ENCODE results near the gene PPIE.

PPIE gene

GRCh38 chr1:39720094-39720999 is 18.3 kb upstream of the PPIE start:
- in situ Hi-C loops (cut with HindIII; ENCODE audit: low sequenced_read_pairs) = no loop called here

GRCh38 chr1:39721664-39722063 is 17.0 kb upstream of the PPIE start:
- in situ Hi-C loops (cut with HindIII; ENCODE audit: low sequenced_read_pairs) = no loop called here

GRCh38 chr1:39722495-39722894 is 16.2 kb upstream of the PPIE start:
- in situ Hi-C loops (cut with HindIII; ENCODE audit: low sequenced_read_pairs) = no loop called here

- in situ Hi-C loops (cut with HindIII; ENCODE audit: low sequenced_read_pairs) = loop anchor here (25.0 kb wide), 1 partner anchor 139 kb away; the partner anchor contains the start of gene PABPC4
Observed at GRCh38 chr1:39726600-39726999, 12.1 kb upstream of the PPIE start.

GRCh38 chr1:39727221-39727931 is 11.3 kb upstream of the PPIE start:
- in situ Hi-C loops (cut with HindIII; ENCODE audit: low sequenced_read_pairs) = loop anchor here (25.0 kb wide), 1 partner anchor 140 kb away; the partner anchor contains the start of gene PABPC4

DNA sequence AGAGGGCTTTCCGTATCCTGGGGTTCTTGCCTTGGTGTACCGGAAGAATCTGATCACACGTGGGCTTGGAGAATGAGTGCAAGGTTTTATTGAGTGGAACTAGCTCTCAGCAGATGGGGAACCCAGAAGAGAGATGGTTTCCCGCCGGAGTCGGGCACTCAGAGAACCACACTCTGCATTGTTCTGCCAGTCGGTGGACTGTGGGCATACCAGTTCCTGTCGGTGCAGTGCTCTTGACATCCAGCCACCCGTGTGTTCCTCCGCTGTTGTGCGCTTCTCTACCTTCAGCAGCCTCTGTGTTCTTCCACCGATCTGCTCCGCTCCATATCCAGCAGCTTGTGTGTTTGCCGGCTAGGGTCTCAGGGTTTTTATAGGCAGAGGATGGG is 10.8 kb upstream of the PPIE start:
- in situ Hi-C loops (cut with HindIII; ENCODE audit: low sequenced_read_pairs) = loop anchor here (25.0 kb wide), 1 partner anchor 141 kb away; the partner anchor contains the start of gene PABPC4

- in situ Hi-C loops (cut with HindIII; ENCODE audit: low sequenced_read_pairs) = loop anchor here (25.0 kb wide), 1 partner anchor 142 kb away; the partner anchor contains the start of gene PABPC4
Observed at GRCh38 chr1:39729030-39729429, 9.7 kb upstream of the PPIE start.

DNA sequence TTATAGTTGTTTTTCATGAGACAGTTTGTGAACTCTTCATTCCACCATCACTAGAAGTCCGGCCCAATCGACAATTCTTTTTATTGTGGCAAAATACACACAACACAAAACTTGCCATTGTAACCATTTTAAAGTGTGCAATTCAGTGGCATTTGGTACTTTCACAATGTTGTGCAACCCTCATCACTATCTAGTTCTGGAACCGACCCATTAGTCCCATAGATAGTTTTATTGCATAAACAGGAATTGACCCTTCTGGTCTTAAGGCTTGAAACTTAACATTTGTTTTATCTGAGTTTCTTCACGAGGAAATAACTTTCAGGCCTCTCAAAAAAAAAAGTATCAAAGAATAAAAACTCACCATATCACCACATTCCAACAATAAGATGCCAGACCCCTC is 8.8 kb upstream of the PPIE start:
- in situ Hi-C loops (cut with HindIII; ENCODE audit: low sequenced_read_pairs) = loop anchor here (25.0 kb wide), 1 partner anchor 143 kb away; the partner anchor contains the start of gene PABPC4

- in situ Hi-C loops (cut with HindIII; ENCODE audit: low sequenced_read_pairs) = loop anchor here (25.0 kb wide), 1 partner anchor 145 kb away; the partner anchor contains the start of gene PABPC4
Observed at GRCh38 chr1:39732730-39733129, 6.0 kb upstream of the PPIE start.

DNA sequence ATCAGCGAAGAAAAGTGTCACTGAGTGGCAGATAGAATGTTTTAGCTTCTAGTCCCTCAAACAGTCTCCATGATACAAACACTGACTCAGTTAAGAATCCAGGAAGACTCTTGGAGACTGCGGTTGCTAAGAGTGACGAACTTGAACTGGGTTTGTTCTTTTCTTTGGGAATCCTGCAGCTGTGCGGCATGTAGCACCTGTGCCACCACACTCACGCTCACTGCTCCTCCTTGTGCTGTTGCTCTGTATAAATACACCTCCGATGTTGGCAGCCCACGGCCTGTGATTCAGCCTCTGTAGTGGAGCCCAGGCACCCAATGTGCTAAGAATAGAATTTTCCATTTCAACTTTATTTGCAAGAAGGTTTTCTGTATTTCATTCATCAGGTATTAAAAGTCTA is 5.5 kb upstream of the PPIE start:
- in situ Hi-C loops (cut with HindIII; ENCODE audit: low sequenced_read_pairs) = loop anchor here (25.0 kb wide), 1 partner anchor 146 kb away; the partner anchor contains the start of gene PABPC4

DNA sequence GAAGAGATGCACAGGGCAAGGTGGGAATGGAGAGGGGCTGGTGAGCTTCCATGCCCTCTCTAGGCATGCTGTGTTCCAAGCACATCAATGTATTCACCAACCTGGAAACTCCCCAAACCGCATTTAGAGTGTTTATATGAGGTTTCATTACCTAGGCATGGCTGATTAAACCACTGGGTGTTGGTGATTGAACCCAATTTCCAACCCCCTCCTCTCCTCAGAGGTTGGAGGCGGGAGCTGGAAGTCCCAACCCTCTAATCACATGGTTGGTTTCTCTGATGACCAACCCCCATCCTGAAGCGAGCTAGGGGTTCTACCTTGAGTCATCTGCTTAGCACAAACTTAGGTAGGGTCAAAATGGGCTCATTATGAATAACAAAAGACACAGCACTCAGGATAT is 3.0 kb upstream of the PPIE start:
- in situ Hi-C loops (cut with HindIII; ENCODE audit: low sequenced_read_pairs) = loop anchor here (25.0 kb wide), 1 partner anchor 148 kb away; the partner anchor contains the start of gene PABPC4

DNA sequence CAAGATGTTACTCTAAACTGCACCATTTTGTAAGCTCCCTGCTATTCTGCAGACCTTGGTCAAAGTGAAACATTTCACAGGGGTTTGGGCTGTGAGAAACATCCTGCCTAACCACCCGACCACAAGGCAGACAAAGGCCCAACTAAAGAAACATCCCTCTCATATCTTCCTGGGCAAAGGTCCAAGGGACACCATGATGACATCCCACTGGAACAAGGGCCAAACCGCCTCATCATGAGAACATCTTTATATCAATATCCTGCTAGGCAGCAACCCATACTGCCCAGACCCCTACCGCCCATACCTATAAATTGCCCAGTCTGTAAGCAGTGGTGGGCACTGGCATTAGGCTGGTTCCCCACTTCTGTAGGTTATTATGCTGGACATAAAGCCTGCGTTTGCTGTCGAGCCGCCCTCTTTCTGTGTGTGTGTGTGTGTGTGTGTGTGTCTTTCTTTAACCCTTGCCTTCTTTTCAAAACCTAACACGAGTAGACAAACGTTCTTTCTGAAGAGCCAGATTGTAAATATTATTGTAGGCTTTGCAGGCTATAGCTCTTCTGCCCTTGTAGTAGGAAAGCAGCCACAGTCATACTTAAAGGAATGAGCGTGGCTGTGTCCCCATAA is 1.0 kb upstream of the PPIE start:
- in situ Hi-C loops (cut with HindIII; ENCODE audit: low sequenced_read_pairs) = loop anchor here (25.0 kb wide), 1 partner anchor 150 kb away; the partner anchor contains the start of gene PABPC4

- in situ Hi-C loops (cut with HindIII; ENCODE audit: low sequenced_read_pairs) = loop anchor here (25.0 kb wide), 1 partner anchor 158 kb away; the partner anchor contains the start of gene PABPC4
Observed at GRCh38 chr1:39745016-39745670, 6.5 kb downstream of the PPIE start.

GRCh38 chr1:39751595-39751994 is 12.9 kb downstream of the PPIE start:
- in situ Hi-C loops (cut with HindIII; ENCODE audit: low sequenced_read_pairs) = no loop called here

GRCh38 chr1:39752703-39753102 is 14.0 kb downstream of the PPIE start:
- in situ Hi-C loops (cut with HindIII; ENCODE audit: low sequenced_read_pairs) = no loop called here

DNA sequence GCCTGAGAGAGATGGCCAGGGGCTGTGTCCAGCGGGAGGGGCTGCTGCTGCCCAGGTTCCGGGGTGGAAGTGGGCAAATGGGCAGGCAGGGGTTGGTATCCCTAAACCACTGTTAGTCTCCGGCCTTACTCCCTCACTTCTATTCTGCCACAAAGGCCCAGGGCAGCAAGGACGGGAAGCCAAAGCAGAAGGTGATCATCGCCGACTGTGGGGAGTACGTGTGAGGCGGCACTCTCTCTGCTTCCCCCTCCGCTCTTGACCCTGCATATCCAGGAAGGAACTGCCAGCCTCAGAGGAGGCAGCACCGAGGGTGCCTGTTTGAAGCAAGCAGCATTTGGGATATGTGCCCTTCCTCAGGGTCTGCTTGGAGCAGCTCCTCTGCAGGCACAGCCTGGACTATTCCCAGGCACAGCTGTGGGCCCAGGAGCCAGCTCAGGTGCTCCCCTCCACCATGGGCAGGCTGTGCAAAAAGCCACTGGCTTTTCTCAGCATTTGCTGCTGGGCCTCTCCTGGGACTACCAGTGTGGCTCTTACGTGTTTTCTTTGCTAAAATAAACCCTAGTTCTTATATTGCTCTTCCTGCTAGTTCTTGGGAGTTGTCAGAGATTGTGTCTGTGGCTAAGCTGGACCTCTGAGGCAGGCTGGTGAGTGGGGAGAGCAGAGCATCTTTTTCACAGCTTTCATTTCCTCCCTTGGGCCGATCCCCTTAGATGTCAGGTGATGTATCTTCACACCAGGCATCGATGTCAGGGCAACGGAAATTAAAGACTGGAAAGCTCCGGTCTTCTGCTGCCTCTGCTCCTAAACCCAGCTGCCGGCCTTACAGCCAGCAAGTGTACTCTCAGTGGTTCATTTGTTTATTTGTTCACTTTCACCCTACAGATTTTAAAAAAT is 14.7 kb downstream of the PPIE start:
- in situ Hi-C loops (cut with HindIII; ENCODE audit: low sequenced_read_pairs) = no loop called here

DNA sequence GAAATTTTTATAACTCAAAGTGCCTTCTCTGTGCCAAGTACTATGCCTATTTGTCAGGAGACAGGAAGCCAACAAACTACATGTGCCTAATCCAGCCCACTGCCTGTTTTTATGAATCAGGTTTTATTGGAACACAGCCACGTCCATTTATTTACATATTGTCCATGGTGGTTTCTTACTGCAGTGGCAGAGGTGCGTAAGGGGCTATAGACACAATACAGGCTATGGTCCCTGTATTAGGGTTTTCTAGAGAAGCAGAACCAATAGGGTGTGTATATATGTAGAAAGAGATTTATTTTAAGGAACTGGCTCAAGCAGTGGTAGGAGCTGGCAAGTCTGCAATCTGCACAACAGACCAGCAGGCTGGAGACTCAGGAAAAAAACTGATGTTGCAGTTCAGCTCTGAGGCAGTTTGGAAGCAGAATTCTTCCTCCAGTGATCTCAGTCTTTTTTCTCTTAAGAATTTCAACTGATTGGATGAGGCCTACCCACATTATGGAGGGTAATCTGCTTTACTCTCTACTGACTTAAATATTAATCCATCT is 15.4 kb downstream of the PPIE start:
- in situ Hi-C loops (cut with HindIII; ENCODE audit: low sequenced_read_pairs) = no loop called here

DNA sequence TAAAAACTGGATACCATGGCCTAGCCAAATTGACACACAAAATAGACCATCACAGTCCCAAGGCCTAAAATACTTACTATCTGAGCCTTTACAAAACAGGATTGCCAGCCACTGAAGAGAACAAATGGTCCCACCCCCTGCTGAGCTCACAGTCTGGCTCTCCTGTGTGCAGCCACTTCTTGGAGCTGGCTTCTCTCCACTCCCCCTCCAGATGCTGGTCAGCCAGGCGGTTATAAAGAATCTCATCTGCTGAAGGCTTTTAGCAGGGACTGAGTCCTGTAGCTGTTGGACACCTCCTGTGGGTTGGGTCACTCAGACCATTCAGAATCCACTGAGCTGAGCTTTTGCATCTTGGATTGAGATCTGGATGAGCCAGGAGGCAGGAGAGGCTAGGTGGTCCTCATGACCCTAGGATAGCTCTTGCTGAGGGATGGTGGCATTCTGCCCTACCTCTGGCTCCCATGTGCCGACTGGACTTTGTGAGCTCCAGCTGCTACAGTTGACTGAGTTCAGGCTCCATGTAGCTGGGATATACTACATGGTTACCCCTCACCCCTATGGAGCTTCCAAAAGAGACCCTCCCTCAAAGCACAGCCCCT is 16.3 kb downstream of the PPIE start:
- in situ Hi-C loops (cut with HindIII; ENCODE audit: low sequenced_read_pairs) = no loop called here
